H1 (cell line): Measurements from ENCODE around the gene PCAT7. TPM values are rescaled to one million over a fixed set of nuclear protein-coding genes. Genes with fewer than 3 reads are reported as not detected.
"Not testable (repeated sequence)": the region's sequence is repeated elsewhere in the genome, so short reads cannot be mapped to it uniquely, and the experiment has no call there.

Experiments
- CTCF ChIA-PET: fragments of 300-600 bp; sonication (Branson Sonifier 250); formaldehyde crosslinking; loops from one replicate; lab custom pipeline; 2021; ENCODE audit not compliant: partially characterized antibody; lab: Charles Lee
- POLR2A ChIA-PET: fragments of 300-600 bp; sonication (Branson Sonifier 250); formaldehyde crosslinking; loops from one replicate; lab custom pipeline; 2021; ENCODE audit warnings: inconsistent platforms; ENCODE audit not compliant: partially characterized antibody; lab: Charles Lee
- DNase-seq, 2 experiments: peaks; one replicate each; pipeline versions ENCODE4 v3.0.0 to v3.0.0-alpha.2; 2010 to 2022; ENCODE audit warnings: low spot score in 2 of 2, low read depth in 1 of 2, mixed read lengths in 1 of 2
- FAIRE-seq: peaks from 2 replicates; lab custom pipeline; 2011; peaks lifted over from hg19 to GRCh38; lab: Jason Lieb, UNC
- H2AFZ ChIP-seq: 2 replicates; pipeline ENCODE4 v1.8.1; 2012; ENCODE audit warnings: low read length, inconsistent platforms
- H2AK5ac ChIP-seq: 2 replicates; pipeline ENCODE4 v1.6.1; 2013; ENCODE audit warnings: low read depth, low read length
- H2BK120ac ChIP-seq: replicated peaks from 2 replicates; pipeline ENCODE3; 2013; ENCODE audit warnings: low read depth, low read length, inconsistent platforms
- H2BK12ac ChIP-seq: 2 replicates; pipeline ENCODE4 v1.6.1; 2013; ENCODE audit warnings: low read depth, low read length
- H2BK15ac ChIP-seq: 2 replicates; pipeline ENCODE4 v1.6.1; 2013; ENCODE audit warnings: low read length
- H2BK20ac ChIP-seq: 2 replicates; pipeline ENCODE4 v1.6.1; 2013; ENCODE audit warnings: low read length
- H2BK5ac ChIP-seq: 2 replicates; pipeline ENCODE4 v1.6.1; 2013; ENCODE audit warnings: low read depth, low read length
- H3K14ac ChIP-seq: 2 replicates; pipeline ENCODE4 v1.6.1; 2013; ENCODE audit warnings: inconsistent platforms; ENCODE audit not compliant: insufficient read length
- H3K18ac ChIP-seq: 2 replicates; pipeline ENCODE4 v1.6.1; 2013; ENCODE audit warnings: low read length; ENCODE audit errors: extremely low read depth
- H3K23ac ChIP-seq: 2 replicates; pipeline ENCODE4 v1.6.1; 2013; ENCODE audit warnings: inconsistent platforms; ENCODE audit not compliant: insufficient read length
- H3K23me2 ChIP-seq: 2 replicates; pipeline ENCODE4 v1.6.1; 2013; ENCODE audit warnings: low read depth, low read length
- H3K27ac ChIP-seq: 2 replicates; pipeline ENCODE4 v1.6.1; 2011; ENCODE audit warnings: low read depth, low read length, inconsistent platforms
- H3K27me3 ChIP-seq, 4 experiments: replicated peaks in 1 of 4; 1 replicate in 1 of 4; 2 replicates in 3 of 4; pipeline versions ENCODE4 v1.6.1 to v1.8.1; 2011 to 2013; ENCODE audit warnings: low read length in 3 of 4, mild to moderate bottlenecking in 3 of 4, inconsistent platforms in 2 of 4, mixed read lengths in 2 of 4, moderate library complexity in 1 of 4; ENCODE audit not compliant: control insufficient read depth in 3 of 4, insufficient read depth in 3 of 4; ENCODE audit errors: extremely low read depth in 1 of 4
- H3K36me3 ChIP-seq, 4 experiments: 2 replicates each; pipeline versions ENCODE4 v1.6.1 to v1.8.1; 2011 to 2013; ENCODE audit warnings: mild to moderate bottlenecking in 4 of 4, low read length in 3 of 4, moderate library complexity in 2 of 4, control low read depth in 1 of 4, inconsistent platforms in 1 of 4; ENCODE audit not compliant: insufficient read depth in 4 of 4, control insufficient read depth in 2 of 4
- H3K4ac ChIP-seq: replicated peaks from 2 replicates; pipeline ENCODE3; 2013; ENCODE audit warnings: low read length, low read depth, mixed read lengths, inconsistent platforms; ENCODE audit not compliant: insufficient read length
- H3K4me1 ChIP-seq, 4 experiments: replicated peaks in 1 of 4; 1 replicate in 1 of 4; 2 replicates in 3 of 4; pipeline versions ENCODE4 v1.6.1 to v1.8.1; 2011 to 2013; ENCODE audit warnings: low read length in 3 of 4, inconsistent platforms in 2 of 4, mixed read lengths in 1 of 4; ENCODE audit not compliant: insufficient read depth in 4 of 4, control insufficient read depth in 3 of 4
- H3K4me2 ChIP-seq, 2 experiments: 2 replicates each; pipeline versions ENCODE4 v1.6.1 to v1.8.1; 2011 to 2013; ENCODE audit warnings: low read depth in 2 of 2, low read length in 2 of 2, control low read depth in 1 of 2, inconsistent platforms in 1 of 2, mild to moderate bottlenecking in 1 of 2; ENCODE audit not compliant: insufficient read depth in 1 of 2
- H3K4me3 ChIP-seq, 4 experiments: fragments of 200-600, 300-600 bp in 1 of 4; sonication (generic), shearing (Covaris generic), sonication (Bioruptor Twin) in 1 of 4; 2 replicates each; pipeline versions ENCODE4 v1.5.1 to v1.8.1; 2011 to 2016; ENCODE audit warnings: low read length in 4 of 4, low read depth in 3 of 4, control low read depth in 2 of 4, inconsistent platforms in 2 of 4, mild to moderate bottlenecking in 2 of 4, mixed read lengths in 1 of 4, moderate library complexity in 1 of 4; ENCODE audit not compliant: insufficient read depth in 2 of 4; ENCODE audit errors: extremely low read depth in 1 of 4
- H3K56ac ChIP-seq: replicated peaks from 2 replicates; pipeline ENCODE3; 2013; ENCODE audit warnings: low read depth, mild to moderate bottlenecking, mixed read lengths, low read length, inconsistent platforms; ENCODE audit not compliant: insufficient read length
- H3K79me1 ChIP-seq: 2 replicates; pipeline ENCODE4 v1.6.1; 2013; ENCODE audit warnings: low read depth, low read length, control low read depth
- H3K79me2 ChIP-seq, 2 experiments: 2 replicates each; pipeline versions ENCODE4 v1.6.1 to v1.8.1; 2012 to 2013; ENCODE audit warnings: low read length in 2 of 2, mild to moderate bottlenecking in 2 of 2, inconsistent platforms in 1 of 2; ENCODE audit not compliant: insufficient read depth in 2 of 2, control insufficient read depth in 1 of 2
- H3K9ac ChIP-seq, 4 experiments: replicated peaks in 1 of 4; 1 replicate in 1 of 4; 2 replicates in 3 of 4; pipeline versions ENCODE4 v1.6.1 to v1.8.1; 2011 to 2013; ENCODE audit warnings: low read depth in 3 of 4, low read length in 3 of 4, control low read depth in 2 of 4, mild to moderate bottlenecking in 2 of 4, moderate library complexity in 2 of 4, inconsistent platforms in 1 of 4; ENCODE audit errors: extremely low read depth in 1 of 4
- H3K9me3 ChIP-seq, 2 experiments: 2 replicates each; pipeline versions ENCODE4 v1.6.1 to v1.8.1; 2012 to 2013; ENCODE audit warnings: mild to moderate bottlenecking in 2 of 2, moderate library complexity in 2 of 2, control low read depth in 1 of 2, inconsistent platforms in 1 of 2, low read depth in 1 of 2, low read length in 1 of 2, mixed read lengths in 1 of 2; ENCODE audit not compliant: insufficient read depth in 2 of 2
- H4K20me1 ChIP-seq, 2 experiments: replicated peaks in 1 of 2; 2 replicates each; pipeline versions ENCODE3 to v1.8.1; 2011 to 2013; ENCODE audit warnings: inconsistent platforms in 2 of 2, low read length in 2 of 2, mild to moderate bottlenecking in 1 of 2; ENCODE audit not compliant: insufficient read depth in 2 of 2, control insufficient read depth in 1 of 2
- H4K5ac ChIP-seq: 2 replicates; pipeline ENCODE4 v1.6.1; 2013; ENCODE audit warnings: low read length, low read depth, mixed read lengths, inconsistent platforms; ENCODE audit not compliant: insufficient read length
- H4K8ac ChIP-seq: 2 replicates; pipeline ENCODE4 v1.8.0; 2013; ENCODE audit warnings: mild to moderate bottlenecking, moderate library complexity, low read length, inconsistent platforms; ENCODE audit not compliant: insufficient read depth; ENCODE audit errors: extremely low read depth
- H4K91ac ChIP-seq: replicated peaks from 2 replicates; pipeline ENCODE3; 2013; ENCODE audit warnings: low read length, mixed read lengths, inconsistent platforms; ENCODE audit not compliant: insufficient read length
- BRCA1 ChIP-seq: IDR thresholded peaks from 2 replicates; pipeline ENCODE4 v1.6.1; 2012; ENCODE audit warnings: low read depth, low read length, improper control_type of control experiment
- FOSL1 ChIP-seq: IDR thresholded peaks from 2 replicates; pipeline ENCODE4 v1.6.1; 2011; ENCODE audit warnings: mild to moderate bottlenecking, low read depth, low read length, moderate library complexity; ENCODE audit not compliant: insufficient read depth
- PHF8 ChIP-seq: fragments of 200-600 bp; sonication (generic); conservative IDR thresholded peaks from 2 replicates; pipeline ENCODE4 v1.7.1; 2012; ENCODE audit warnings: low read depth, mild to moderate bottlenecking, inconsistent platforms, low read length, moderate library complexity
- SIX5 ChIP-seq: IDR thresholded peaks from 2 replicates; pipeline ENCODE4 v1.6.1; 2011; ENCODE audit warnings: mild to moderate bottlenecking, low read depth, low read length
- WGBS, 2 experiments: shearing (Covaris generic) in 1 of 2; methylation state at CpG; one replicate each; pipeline versions ENCODE4 v1.1.6 to v1.1.7; 2013 to 2015; ENCODE audit warnings: low lambda C conversion rate in 2 of 2, mixed read lengths in 2 of 2, inconsistent platforms in 1 of 2, low coverage in 1 of 2, missing lambda C conversion rate in 1 of 2; ENCODE audit not compliant: insufficient replicate concordance in 2 of 2, insufficient coverage in 1 of 2, insufficient read length in 1 of 2; ENCODE audit errors: extremely low coverage in 1 of 2, missing lambda C conversion rate in 1 of 2; 5-methylcytosine and 5-hydroxymethylcytosine counted together
- polyA plus RNA-seq, 7 experiments: library from polyadenylated mRNA; depleted of rRNA in 3 of 7; stranded (reverse) in 5 of 7; unstranded in 2 of 7; fragments of >200 nt in 5 of 7; fragments of 200-250 nt in 2 of 7; gene quantifications; 1 replicate in 5 of 7; 2 replicates in 1 of 7; 4 replicates in 1 of 7; pipeline versions ENCODE4 v1.2.1 to v1.2.3, GENCODE V29; 2011 to 2013; ENCODE audit warnings: missing spikeins in 2 of 7, mixed read lengths in 2 of 7
- total RNA-seq: library from RNA; stranded (reverse); fragmentation: NEBNext Ultra II Directional; extraction: Animal tissue kit (Norgen Biotek cat#: 25700); gene quantifications from 2 replicates; pipeline ENCODE4 v1.2.1, GENCODE V29; 2021

Gene PCAT7
- total and polyA plus RNA-seq, 2 of the 8 experiments (the other 6 are each of a cell fraction or from before 2014, with no cell fraction given) = 3.2 to 4.1 TPM

GRCh38 chr9:94591876-94592275 is 37.0 kb downstream of the PCAT7 start (continued):
- no peak for TF ChIP-seq PHF8
- TF ChIP-seq SIX5 = no peak
- no peak for TF ChIP-seq FOSL1
- TF ChIP-seq BRCA1 = no peak
- TF ChIP-seq, all 59 proteins: peak for 0

DNA sequence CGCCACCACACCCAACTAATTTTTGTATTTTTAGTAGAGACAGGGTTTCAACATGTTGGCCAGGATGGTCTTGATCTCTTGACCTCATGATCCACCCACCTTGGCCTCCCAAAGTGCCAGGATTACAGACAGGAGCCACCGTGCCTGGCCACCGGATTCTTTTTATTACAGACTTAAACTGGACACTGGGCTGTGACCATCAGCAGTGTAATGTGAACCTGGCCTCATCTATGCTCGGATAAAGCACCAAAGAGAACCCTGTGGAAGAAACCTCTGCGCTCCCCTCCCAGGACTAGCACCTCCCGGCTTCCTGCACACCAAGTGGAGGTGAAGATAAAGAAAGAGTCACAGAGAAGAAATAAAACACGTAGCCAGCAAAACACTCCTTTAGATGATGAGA is 37.8 kb downstream of the PCAT7 start:
- H3K23ac ChIP-seq, H2BK12ac ChIP-seq, H3K56ac ChIP-seq, H4K20me1 ChIP-seq, H2BK5ac ChIP-seq, H4K8ac ChIP-seq, H3K18ac ChIP-seq, H2BK20ac ChIP-seq, H4K5ac ChIP-seq, FAIRE-seq, H3K79me1 ChIP-seq, H4K91ac ChIP-seq, H3K79me2 ChIP-seq, H3K4ac ChIP-seq, H2BK15ac ChIP-seq, H2AFZ ChIP-seq, H2AK5ac ChIP-seq, H3K36me3 ChIP-seq, H3K4me3 ChIP-seq, H3K27ac ChIP-seq, H3K14ac ChIP-seq, H3K9me3 ChIP-seq, H3K27me3 ChIP-seq, H3K4me2 ChIP-seq, H3K23me2 ChIP-seq, H3K4me1 ChIP-seq, H2BK120ac ChIP-seq, H3K9ac ChIP-seq, DNase-seq: not testable (repeated sequence)
- ChIA-PET POLR2A (interaction anchor here (1.0 to 2.1 kb wide), 2 partner anchors 23 to 38 kb away, joined by 4 to 8 read pairs; partner anchors contain the start of gene PCAT7), CTCF (interaction anchor here (1.0 to 1.5 kb wide), 3 partner anchors 10 to 221 kb away, joined by 3 to 5 read pairs (median 4); no protein-coding TSS in a partner anchor)
- WGBS, 2 experiments = 93% methylated on average over 7 of the region's 7 CpGs; no CpG with 5 or more reads in 1 of the 2 experiments
